IMR-90 (cell line): ENCODE results near the gene HOXA13. TPM values are rescaled to one million over a fixed set of nuclear protein-coding genes. Genes with fewer than 3 reads are reported as not detected.
A peak's percentile ranks its signal among the peaks of the same experiment; 100 is the strongest.

Experiments
- ATAC-seq: fragments of 200-7000 bp; cut with Tn5 transposase; 2 replicates; pipeline ENCODE4 v1.9.1; 2020; ENCODE audit warnings: low read depth, mild to moderate bottlenecking, moderate library complexity
- BruUV-seq: library from RNA; stranded (reverse); fragments of 400-500 nt; replicated peaks from 2 replicates; lab custom pipeline; 2021; lab: Mats Ljungman, UMichigan
- CTCF ChIA-PET: fragments of 300-600 bp; formaldehyde crosslinking; extraction: SDS; loops from one replicate; lab custom pipeline; 2021; ENCODE audit warnings: antibody characterized with exemption; lab: Yijun Ruan, JAX
- POLR2A ChIA-PET: fragments of 300-600 bp; sonication (Branson Sonifier 250); formaldehyde crosslinking; loops from one replicate; lab custom pipeline; 2022; ENCODE audit warnings: antibody characterized with exemption; ENCODE audit not compliant: unreplicated experiment; lab: Charles Lee
- DNase-seq: peaks from one replicate; pipeline ENCODE4 v3.0.0; 2013
- H2AFZ ChIP-seq: replicated peaks from 2 replicates; pipeline ENCODE3; 2013; ENCODE audit warnings: low read length, mild to moderate bottlenecking; ENCODE audit not compliant: poor library complexity
- H2AK5ac ChIP-seq: 2 replicates; pipeline ENCODE4 v1.6.1; 2013; ENCODE audit warnings: low read depth, low read length, inconsistent platforms
- H2AK9ac ChIP-seq: replicated peaks from 2 replicates; pipeline ENCODE3; 2013; ENCODE audit warnings: mild to moderate bottlenecking, low read depth, low read length, moderate library complexity; ENCODE audit not compliant: poor library complexity
- H2BK120ac ChIP-seq: 2 replicates; pipeline ENCODE4 v1.6.1; 2013; ENCODE audit warnings: low read depth, low read length, inconsistent platforms
- H2BK15ac ChIP-seq: 3 replicates; pipeline ENCODE4 v1.6.1; 2013; ENCODE audit warnings: low read depth, low read length, inconsistent platforms
- H2BK20ac ChIP-seq: 2 replicates; pipeline ENCODE4 v1.6.1; 2013; ENCODE audit warnings: low read depth, mild to moderate bottlenecking, inconsistent platforms, low read length, moderate library complexity
- H2BK5ac ChIP-seq: 2 replicates; pipeline ENCODE4 v1.6.1; 2013; ENCODE audit warnings: mild to moderate bottlenecking, low read depth, low read length, inconsistent platforms; ENCODE audit not compliant: poor library complexity, severe bottlenecking
- H3K14ac ChIP-seq: replicated peaks from 2 replicates; pipeline ENCODE4 v1.6.1; 2013; ENCODE audit warnings: low read depth, low read length, inconsistent platforms
- H3K18ac ChIP-seq: 2 replicates; pipeline ENCODE4 v1.6.1; 2013; ENCODE audit warnings: low read depth, low read length, control low read depth
- H3K23ac ChIP-seq: 2 replicates; pipeline ENCODE4 v1.6.1; 2013; ENCODE audit warnings: low read depth, low read length, inconsistent platforms
- H3K27ac ChIP-seq: 2 replicates; pipeline ENCODE4 v1.5.1; 2013; ENCODE audit warnings: mild to moderate bottlenecking, control low read depth, low read length; ENCODE audit not compliant: insufficient read depth
- H3K27me3 ChIP-seq: 2 replicates; pipeline ENCODE4 v1.6.1; 2013; ENCODE audit warnings: low read length; ENCODE audit not compliant: control insufficient read depth, insufficient read depth
- H3K36me3 ChIP-seq: 2 replicates; pipeline ENCODE4 v1.6.1; 2013; ENCODE audit warnings: low read length, mixed read lengths; ENCODE audit not compliant: control insufficient read depth, insufficient read depth
- H3K4ac ChIP-seq: 2 replicates; pipeline ENCODE4 v1.6.1; 2013; ENCODE audit warnings: low read depth, low read length, inconsistent platforms
- H3K4me1 ChIP-seq: 2 replicates; pipeline ENCODE4 v1.6.1; 2013; ENCODE audit warnings: low read length, mixed read lengths; ENCODE audit not compliant: control insufficient read depth, insufficient read depth
- H3K4me2 ChIP-seq: 2 replicates; pipeline ENCODE4 v1.6.1; 2013; ENCODE audit warnings: low read depth, mild to moderate bottlenecking, control low read depth, low read length, moderate library complexity
- H3K4me3 ChIP-seq: 2 replicates; pipeline ENCODE4 v1.5.1; 2013; ENCODE audit warnings: low read depth, mild to moderate bottlenecking, control low read depth, low read length, moderate library complexity; ENCODE audit not compliant: insufficient read depth
- H3K56ac ChIP-seq: 2 replicates; pipeline ENCODE4 v1.6.1; 2013; ENCODE audit warnings: low read length, inconsistent platforms; ENCODE audit not compliant: insufficient read depth; ENCODE audit errors: extremely low read depth
- H3K79me1 ChIP-seq, 2 experiments: 2 replicates each; pipeline ENCODE4 v1.6.1; 2013; ENCODE audit warnings: low read length in 2 of 2, inconsistent platforms in 1 of 2, low read depth in 1 of 2
- H3K9ac ChIP-seq: 2 replicates; pipeline ENCODE4 v1.6.1; 2013; ENCODE audit warnings: low read depth, low read length, control low read depth
- H3K9me1 ChIP-seq: 2 replicates; pipeline ENCODE4 v1.6.1; 2013; ENCODE audit warnings: low read length, inconsistent platforms; ENCODE audit not compliant: insufficient read depth
- H3K9me3 ChIP-seq: 2 replicates; pipeline ENCODE4 v1.6.1; 2013; ENCODE audit warnings: low read length; ENCODE audit not compliant: control insufficient read depth, insufficient read depth
- H4K20me1 ChIP-seq: 2 replicates; pipeline ENCODE4 v1.6.1; 2013; ENCODE audit warnings: low read length, inconsistent platforms; ENCODE audit not compliant: insufficient read depth
- H4K5ac ChIP-seq: 2 replicates; pipeline ENCODE4 v1.6.1; 2013; ENCODE audit warnings: mild to moderate bottlenecking, low read depth, low read length, control low read depth
- H4K8ac ChIP-seq, 2 experiments: 2 replicates each; pipeline ENCODE4 v1.6.1; 2013; ENCODE audit warnings: low read depth in 2 of 2, low read length in 2 of 2, control low read depth in 1 of 2, inconsistent platforms in 1 of 2
- H4K91ac ChIP-seq: 2 replicates; pipeline ENCODE4 v1.6.1; 2013; ENCODE audit warnings: low read depth, low read length, inconsistent platforms; ENCODE audit not compliant: insufficient read depth
- BHLHE40 ChIP-seq: fragments of 150-350 bp; IDR thresholded peaks from 2 replicates; pipeline ENCODE4 v1.6.1; 2016; ENCODE audit warnings: mild to moderate bottlenecking, low read depth, low read length
- CHD1 ChIP-seq: IDR thresholded peaks from 2 replicates; pipeline ENCODE4 v1.6.1; 2012; ENCODE audit warnings: low read depth, low read length, improper control_type of control experiment
- FOS ChIP-seq: fragments of 150-350 bp; IDR thresholded peaks from 2 replicates; pipeline ENCODE4 v1.6.1; 2016; ENCODE audit warnings: low read depth, low read length
- NFE2L2 ChIP-seq: fragments of 150-350 bp; IDR thresholded peaks from 2 replicates; pipeline ENCODE4 v1.6.1; 2016; ENCODE audit warnings: low read depth, mild to moderate bottlenecking, low read length
- RAD21 ChIP-seq: IDR thresholded peaks from 2 replicates; pipeline ENCODE4 v1.6.1; 2012; ENCODE audit warnings: low read length, improper control_type of control experiment
- RFX5 ChIP-seq: IDR thresholded peaks from 2 replicates; pipeline ENCODE4 v1.8.0; 2012; ENCODE audit warnings: low read depth, mild to moderate bottlenecking, low read length, moderate library complexity
- USF2 ChIP-seq: fragments of 150-350 bp; IDR thresholded peaks from 2 replicates; pipeline ENCODE4 v1.6.1; 2017; ENCODE audit warnings: mild to moderate bottlenecking, antibody characterized with exemption, low read length, low read depth
- WGBS, 2 experiments: methylation state at CpG; one replicate each; pipeline versions ENCODE4 v1.1.5 to v1.1.7; 2013; ENCODE audit warnings: missing lambda C conversion rate in 2 of 2; ENCODE audit not compliant: insufficient read length in 1 of 2; ENCODE audit errors: extremely low coverage in 2 of 2; 5-methylcytosine and 5-hydroxymethylcytosine counted together
- dilution Hi-C: fragments of 300-500 bp; cut with HindIII; formaldehyde crosslinking; loops from one replicate; pipeline ENCODE4 v1.14.3; 2018; ENCODE audit warnings: low sequenced_read_pairs; ENCODE audit not compliant: unreplicated experiment
- in situ Hi-C: fragments of 300-500 bp; cut with MboI; formaldehyde crosslinking; loops from 3 replicates; pipeline ENCODE4 v1.14.3; 2019; ENCODE audit warnings: low sequenced_read_pairs, inconsistent platforms, mixed read lengths
- intact Hi-C: fragments of 100-400 bp; cut with micrococcal nuclease; formaldehyde crosslinking; loops from 2 replicates; pipeline ENCODE4 v1.10.0; 2022
- polyA plus RNA-seq, 3 experiments: library from polyadenylated mRNA; depleted of rRNA; stranded (reverse); fragments of >200 nt; gene quantifications; 2 replicates each; pipeline ENCODE4 v1.2.3, GENCODE V29; 2012; ENCODE audit warnings: low replicate concordance in 1 of 3
- total RNA-seq: library from RNA; depleted of rRNA; stranded (reverse); fragments of >200 nt; gene quantifications from 2 replicates; pipeline ENCODE4 v1.2.3, GENCODE V29; 2012

Gene HOXA13
- total and polyA plus RNA-seq, 2 of the 4 experiments (the other 2 are of a cell fraction), result not detected

GRCh38 chr7:27159266-27160144 lies 40.4 kb downstream of the HOXA13 start:
- no peaks in the 10 kb centered on the region for H4K20me1 ChIP-seq
- intact Hi-C loops, result loop anchor here (2.0 to 10.0 kb wide), 3 partner anchors 957 to 1905 kb away; partner anchors contain the start of genes CBX3 and HNRNPA2B1
- ATAC-seq (no peak), DNase-seq (no peak)
- no peak overlapping the region for H4K8ac ChIP-seq
- no peak overlapping the region for H3K9ac ChIP-seq
- BruUV-seq, result no TSS peak
- no peak overlapping the region for H2BK5ac ChIP-seq
- no peak overlapping the region for H3K23ac ChIP-seq
- H3K4me1 ChIP-seq, result peaks cover 1% of the 10 kb centered on the region; the same call in 1 of the 2 replicates
- ChIA-PET CTCF (interaction anchor here (1.3 kb wide), 1 partner anchor 790 kb away, joined by 4 read pairs; no protein-coding TSS in a partner anchor), POLR2A (no interaction called here)
- H2AK9ac ChIP-seq, result no peak overlapping the region
- dilution Hi-C loops, result no loop called here
- in situ Hi-C loops, result loop anchor here (5.0 kb wide), 2 partner anchors 792 to 1307 kb away; no protein-coding TSS in a partner anchor
- H3K27me3 ChIP-seq, result peaks cover 16% of the 10 kb centered on the region
- no peaks in the 10 kb centered on the region for H3K9me1 ChIP-seq
- H3K79me1 ChIP-seq, result 0 out of 4 replicates have a peak, but pooled peaks cover 0 to 4% of the 10 kb centered on the region in 2 experiments
- no peak overlapping the region for H3K56ac ChIP-seq
- H2BK120ac ChIP-seq, result no peak overlapping the region
- TF ChIP-seq FOS (no peak), NFE2L2 (no peak), USF2 (no peak), BHLHE40 (no peak), RAD21 (no peak), RFX5 (no peak), CHD1 (no peak)
- H3K18ac ChIP-seq, result no peak overlapping the region
- no peak overlapping the region for H3K4me3 ChIP-seq
- H3K14ac ChIP-seq, result no peak overlapping the region
- 99% methylated on average over 13 of the region's 27 CpGs; no CpG with 5 or more reads in 1 of the 2 experiments for WGBS, 2 experiments
- no peak overlapping the region for H3K4me2 ChIP-seq
- H4K5ac ChIP-seq, result no peak overlapping the region
- no peak overlapping the region for H2BK15ac ChIP-seq
- no peak overlapping the region for H2AK5ac ChIP-seq
- H3K27ac ChIP-seq, result no peak overlapping the region
- H3K4ac ChIP-seq, result no peak overlapping the region
- H3K9me3 ChIP-seq, result no peaks in the 10 kb centered on the region
- no peaks in the 10 kb centered on the region for H3K36me3 ChIP-seq
- H2BK20ac ChIP-seq, result no peak overlapping the region
- no peak overlapping the region for H4K91ac ChIP-seq
- H2AFZ ChIP-seq, result peak overlapping the region; percentile 14
